Gastrocnemius medialis (tissue), 4 donors: Measurements from ENCODE around the gene APEX2. TPM values are rescaled to one million over a fixed set of nuclear protein-coding genes. Genes with fewer than 3 reads are reported as not detected.
"Not testable (repeated sequence)": the region's sequence is repeated elsewhere in the genome, so short reads cannot be mapped to it uniquely, and the experiment has no call there.

Source experiments
- ATAC-seq, 2 donors: fragments of 150-250 bp; one replicate each; pipeline ENCODE4 v1.9.1; 2016
- DNase-seq, 2 donors: peaks; one replicate each; pipeline ENCODE4 v3.0.0-alpha.2; 2019
- H3K27ac ChIP-seq, 4 donors: fragments of 200-600 bp; sonication (generic); 1 replicate in 1 of 4; 2 replicates in 3 of 4; pipeline ENCODE4 v1.5.1; 2016 to 2018; ENCODE audit warnings: mild to moderate bottlenecking in 2 of 4, moderate library complexity in 1 of 4
- H3K27me3 ChIP-seq, 3 donors: fragments of 200-600 bp; sonication (generic) in 2 of 3; 1 replicate in 1 of 3; 2 replicates in 2 of 3; pipeline versions ENCODE4 v1.5.1 to v1.6.0; 2016 to 2019; ENCODE audit warnings: mild to moderate bottlenecking in 1 of 3, moderate library complexity in 1 of 3
- H3K36me3 ChIP-seq, 2 donors: fragments of 200-600 bp; sonication (generic) in 1 of 2; one replicate each; pipeline ENCODE4 v1.5.1; 2017 to 2018
- H3K4me1 ChIP-seq, 2 donors: fragments of 200-600 bp; sonication (generic) in 1 of 2; one replicate each; pipeline ENCODE4 v1.5.1; 2016 to 2017; ENCODE audit warnings: mild to moderate bottlenecking in 2 of 2
- H3K4me3 ChIP-seq, 4 donors: fragments of 200-600 bp; sonication (generic) in 3 of 4; 1 replicate in 1 of 4; 2 replicates in 3 of 4; pipeline ENCODE4 v1.5.1; 2016 to 2019; ENCODE audit warnings: mild to moderate bottlenecking in 2 of 4
- H3K9me3 ChIP-seq, 3 donors: fragments of 200-600 bp; sonication (generic) in 2 of 3; 1 replicate in 1 of 3; 2 replicates in 2 of 3; pipeline ENCODE4 v1.5.1; 2016 to 2019
- POLR2A ChIP-seq, 2 donors: fragments of 450-650 bp; IDR thresholded peaks; one replicate each; pipeline ENCODE4 v1.6.1; 2017; ENCODE audit warnings: antibody characterized with exemption in 2 of 2, mild to moderate bottlenecking in 2 of 2, moderate library complexity in 2 of 2
- in situ Hi-C, 4 donors: fragments of 200-750 bp; cut with MboI; loops; one replicate each; pipeline versions ENCODE4 v1.15.0 to v1.8.0; 2017; ENCODE audit warnings: low sequenced_read_pairs in 4 of 4
- intact Hi-C: fragments of 100-400 bp; cut with DNase I; formaldehyde crosslinking; loops from one replicate; pipeline ENCODE4 v1.15.1; 2023; ENCODE audit warnings: low total_unique reads
- total RNA-seq, 4 donors: library from RNA; depleted of rRNA; stranded (reverse); fragments of >200 nt; gene quantifications; one replicate each; pipeline versions ENCODE4 v1.1.0 to v1.2.3, GENCODE V29; 2016
- TF ChIP-seq, protein P1 (sequence below), 5 experiments: fragments of 450-650 bp in 3 of 5; fragments of 200-600 bp in 2 of 5; sonication (generic) in 2 of 5; IDR thresholded peaks in 4 of 5; conservative IDR thresholded peaks in 1 of 5; 1 replicate in 4 of 5; 2 replicates in 1 of 5; pipeline ENCODE4 v1.5.1; 2016 to 2019; ENCODE audit warnings: antibody characterized with exemption in 5 of 5, mild to moderate bottlenecking in 3 of 5, moderate library complexity in 3 of 5

The APEX2 gene
- total RNA-seq, 4 donors from 2014 or later, result 8.3 to 17.2 (median 8.8) TPM

DNA sequence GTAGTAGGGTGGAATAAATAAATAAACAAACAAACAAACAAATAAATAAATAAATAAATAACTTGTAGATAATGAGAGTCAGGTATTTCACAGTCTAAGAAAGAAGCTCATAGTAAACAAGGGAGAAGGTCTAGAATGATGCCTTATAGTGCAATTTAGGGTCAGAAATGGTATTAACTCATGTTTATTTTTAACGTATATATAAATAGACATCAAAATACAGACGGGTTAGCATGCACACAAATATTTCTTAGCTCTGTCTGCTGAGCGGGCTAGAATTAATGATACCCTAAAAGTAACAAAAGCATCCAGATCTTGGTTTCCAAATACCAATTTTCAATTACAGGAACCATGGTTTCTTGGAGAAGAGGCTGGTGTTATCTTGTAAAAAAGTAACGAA, 22.8 kb upstream of the APEX2 start:
- DNase-seq (no peak), ATAC-seq (peak in 1 of 2 donors; percentile 33)
- H3K4me1 ChIP-seq, result peaks cover 0 to 6% of the 10 kb centered on the region in 2 donors
- H3K27me3 ChIP-seq, result no peaks in the 10 kb centered on the region
- H3K9me3 ChIP-seq, result no peaks in the 10 kb centered on the region
- in situ Hi-C loops (no loop called here), intact Hi-C loops (no loop called here)
- no peaks in the 10 kb centered on the region for H3K36me3 ChIP-seq
- H3K4me3 ChIP-seq, result no peak overlapping the region
- TF ChIP-seq, protein P1, sequence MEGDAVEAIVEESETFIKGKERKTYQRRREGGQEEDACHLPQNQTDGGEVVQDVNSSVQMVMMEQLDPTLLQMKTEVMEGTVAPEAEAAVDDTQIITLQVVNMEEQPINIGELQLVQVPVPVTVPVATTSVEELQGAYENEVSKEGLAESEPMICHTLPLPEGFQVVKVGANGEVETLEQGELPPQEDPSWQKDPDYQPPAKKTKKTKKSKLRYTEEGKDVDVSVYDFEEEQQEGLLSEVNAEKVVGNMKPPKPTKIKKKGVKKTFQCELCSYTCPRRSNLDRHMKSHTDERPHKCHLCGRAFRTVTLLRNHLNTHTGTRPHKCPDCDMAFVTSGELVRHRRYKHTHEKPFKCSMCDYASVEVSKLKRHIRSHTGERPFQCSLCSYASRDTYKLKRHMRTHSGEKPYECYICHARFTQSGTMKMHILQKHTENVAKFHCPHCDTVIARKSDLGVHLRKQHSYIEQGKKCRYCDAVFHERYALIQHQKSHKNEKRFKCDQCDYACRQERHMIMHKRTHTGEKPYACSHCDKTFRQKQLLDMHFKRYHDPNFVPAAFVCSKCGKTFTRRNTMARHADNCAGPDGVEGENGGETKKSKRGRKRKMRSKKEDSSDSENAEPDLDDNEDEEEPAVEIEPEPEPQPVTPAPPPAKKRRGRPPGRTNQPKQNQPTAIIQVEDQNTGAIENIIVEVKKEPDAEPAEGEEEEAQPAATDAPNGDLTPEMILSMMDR (IDR thresholded peaks at IDR 0.05 in 4 of 5, conservative IDR thresholded peaks at IDR 0.05 in 1 of 5), result no peak
- TF ChIP-seq POLR2A (IDR thresholded peaks at IDR 0.05), result no peak
- peak overlapping the region; percentile 3 to 58 (median 29) for H3K27ac ChIP-seq

DNA sequence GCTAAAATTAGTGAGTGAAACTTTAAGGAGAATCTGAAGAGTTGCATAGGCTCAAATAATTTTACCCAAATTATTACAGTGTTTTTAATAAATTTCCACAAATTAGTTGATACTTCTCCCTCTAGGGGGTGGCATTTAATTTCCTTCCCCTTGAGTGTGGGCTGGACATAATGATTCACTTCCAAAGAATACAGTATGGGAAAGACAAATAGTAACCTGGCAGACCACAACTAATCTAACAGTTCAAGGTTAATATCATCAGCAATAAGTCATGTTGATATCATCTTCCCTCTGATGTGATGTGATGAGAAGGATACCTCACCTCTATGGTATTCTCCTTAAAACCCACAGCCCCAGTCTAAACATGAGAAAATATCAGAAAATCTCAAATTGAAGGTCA, 21.7 kb upstream of the APEX2 start:
- intact Hi-C loops (no loop called here), in situ Hi-C loops (no loop called here)
- Histone ChIP-seq H3K9me3 (no peaks in the 10 kb centered on the region), H3K27me3 (no peaks in the 10 kb centered on the region), H3K4me1 (peaks cover 0 to 6% of the 10 kb centered on the region in 2 donors), H3K36me3 (no peaks in the 10 kb centered on the region), H3K4me3 (no peak overlapping the region), H3K27ac (peak overlapping the region in 3 of 4 donors; percentile 13 to 58 (median 45))
- ATAC-seq (no peak), DNase-seq (no peak)
- TF ChIP-seq, protein P1 (IDR thresholded peaks at IDR 0.05 in 4 of 5, conservative IDR thresholded peaks at IDR 0.05 in 1 of 5), result no peak
- TF ChIP-seq POLR2A (IDR thresholded peaks at IDR 0.05), result no peak

- Histone ChIP-seq H3K4me3 (no peak overlapping the region), H3K36me3 (no peaks in the 10 kb centered on the region), H3K9me3 (no peaks in the 10 kb centered on the region), H3K27ac (peak overlapping the region in 3 of 4 donors; percentile 45 to 58 (median 45)), H3K27me3 (no peaks in the 10 kb centered on the region), H3K4me1 (peaks cover 0 to 6% of the 10 kb centered on the region in 2 donors)
- no peak for TF ChIP-seq POLR2A (IDR thresholded peaks at IDR 0.05)
- DNase-seq (no peak), ATAC-seq (no peak)
- in situ Hi-C loops, result no loop called here
- intact Hi-C loops, result no loop called here
Measured at GRCh38 chrX:54979432-54979831, 20.7 kb upstream of the APEX2 start.

GRCh38 chrX:54980334-54980733, 19.8 kb upstream of the APEX2 start:
- no peak for TF ChIP-seq POLR2A (IDR thresholded peaks at IDR 0.05)
- TF ChIP-seq, protein P1 (IDR thresholded peaks at IDR 0.05 in 4 of 5, conservative IDR thresholded peaks at IDR 0.05 in 1 of 5), result no peak
- DNase-seq (no peak), ATAC-seq (no peak)
- intact Hi-C loops (no loop called here), in situ Hi-C loops (no loop called here)
- Histone ChIP-seq H3K4me3 (no peak overlapping the region), H3K9me3 (no peaks in the 10 kb centered on the region), H3K4me1 (peaks cover 0 to 6% of the 10 kb centered on the region in 2 donors), H3K27me3 (no peaks in the 10 kb centered on the region), H3K36me3 (no peaks in the 10 kb centered on the region), H3K27ac (peak overlapping the region in 3 of 4 donors; percentile 24 to 58 (median 45))

DNA sequence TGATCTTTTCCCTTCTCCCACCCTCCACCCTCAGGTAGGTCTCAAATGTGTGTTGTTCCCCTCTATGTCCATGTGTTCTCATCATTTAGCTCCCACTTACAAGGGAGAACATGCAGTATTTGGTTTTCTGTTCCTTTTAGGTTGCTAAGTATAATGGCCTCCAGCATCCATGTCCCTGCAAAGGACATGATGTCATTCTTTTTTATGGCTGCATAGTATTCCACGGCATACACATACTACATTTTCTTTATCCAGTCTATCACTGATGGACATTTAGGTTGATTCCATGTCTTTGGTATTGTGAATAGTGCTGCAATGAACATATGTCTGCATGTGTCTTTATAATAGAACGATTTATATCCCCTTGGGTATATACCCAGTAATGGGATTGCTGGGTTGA, 16.9 kb upstream of the APEX2 start:
- H3K4me3 ChIP-seq, DNase-seq, H3K27me3 ChIP-seq, H3K27ac ChIP-seq, H3K36me3 ChIP-seq, H3K4me1 ChIP-seq, H3K9me3 ChIP-seq, intact Hi-C loops, in situ Hi-C loops, ATAC-seq: not testable (repeated sequence)

DNA sequence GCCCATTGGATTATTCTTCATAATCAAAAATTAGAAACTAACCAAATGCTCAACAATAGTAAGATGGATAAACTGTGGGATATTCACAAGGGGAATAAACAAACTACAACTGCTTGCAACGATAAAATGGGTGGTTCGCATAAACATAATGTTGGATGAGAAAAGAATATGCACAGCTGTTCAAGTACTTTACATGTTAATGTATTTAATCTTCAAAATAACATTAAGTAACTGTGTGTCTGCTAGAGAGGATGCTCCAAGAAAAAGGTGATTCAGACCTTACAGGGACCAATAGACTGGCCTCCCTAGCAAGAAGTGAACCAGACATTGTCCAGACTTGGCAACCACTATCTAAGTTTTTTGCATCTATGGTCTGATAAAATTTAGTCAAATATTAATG, 8.5 kb upstream of the APEX2 start:
- peaks cover 23 to 33% of the 10 kb centered on the region in 2 donors for H3K4me1 ChIP-seq
- H3K4me3 ChIP-seq, result peak overlapping the region in 3 of 4 donors; percentile 40 to 46 (median 41)
- DNase-seq (no peak), ATAC-seq (no peak)
- H3K27me3 ChIP-seq, result no peaks in the 10 kb centered on the region
- intact Hi-C loops, result no loop called here
- in situ Hi-C loops, result no loop called here
- no peak for TF ChIP-seq POLR2A (IDR thresholded peaks at IDR 0.05)
- TF ChIP-seq, protein P1 (IDR thresholded peaks at IDR 0.05 in 4 of 5, conservative IDR thresholded peaks at IDR 0.05 in 1 of 5), result no peak
- H3K9me3 ChIP-seq, result no peaks in the 10 kb centered on the region
- no peaks in the 10 kb centered on the region for H3K36me3 ChIP-seq
- H3K27ac ChIP-seq, result peak overlapping the region; percentile 84 to 93 (median 90)
